ENCODE results near the gene IFT88.

GRCh38 chr13:20550799-20551198 is 16.2 kb upstream of the IFT88 start:
- TF ChIP-seq CTCF (IDR thresholded peaks at IDR 0.05): no peak
- TF ChIP-seq JUND (IDR thresholded peaks at IDR 0.05): no peak
- TF ChIP-seq RFX5 (IDR thresholded peaks at IDR 0.05; ENCODE audit: low read length): no peak
- TF ChIP-seq EP300 (IDR thresholded peaks at IDR 0.05; ENCODE audit: borderline replicate concordance in 1 of 2, low read depth in 1 of 2, low read length in 1 of 2): no peak
- no peak for TF ChIP-seq EZH2phosphoT487 (IDR thresholded peaks at IDR 0.05; ENCODE audit: borderline replicate concordance, low read depth)
